Transverse colon (tissue), 4 donors: ENCODE measurements around the gene HPSE2. TPM values are rescaled to one million over a fixed set of nuclear protein-coding genes. Genes with fewer than 3 reads are reported as not detected.
A peak's percentile ranks its signal among the peaks of the same experiment; 100 is the strongest.

Source experiments
- DNase-seq: peaks from one replicate; pipeline ENCODE4 v3.0.0-alpha.2; 2019
- H3K27ac ChIP-seq, 4 donors: fragments of 200-600 bp; sonication (generic); 2 replicates each; pipeline ENCODE4 v1.5.1; 2016 to 2018; ENCODE audit warnings: inconsistent platforms in 4 of 4
- H3K27me3 ChIP-seq: fragments of 200-600 bp; sonication (generic); 2 replicates; pipeline ENCODE4 v1.5.1; 2017; ENCODE audit warnings: inconsistent platforms
- H3K36me3 ChIP-seq, 4 donors: fragments of 200-600 bp; sonication (generic); 2 replicates each; pipeline ENCODE4 v1.5.1; 2017 to 2019; ENCODE audit warnings: inconsistent platforms in 4 of 4
- H3K4me1 ChIP-seq, 4 donors: fragments of 200-600 bp; sonication (generic); 2 replicates each; pipeline ENCODE4 v1.5.1; 2017 to 2020; ENCODE audit warnings: inconsistent platforms in 4 of 4
- H3K4me3 ChIP-seq, 4 donors: fragments of 200-600 bp; sonication (generic); 1 replicate in 1 of 4; 2 replicates in 3 of 4; pipeline versions ENCODE4 v1.5.1 to v1.6.1; 2017 to 2019; ENCODE audit warnings: inconsistent platforms in 4 of 4
- H3K9me3 ChIP-seq, 2 donors: fragments of 200-600 bp; sonication (generic); 2 replicates each; pipeline ENCODE4 v1.5.1; 2017 to 2019; ENCODE audit warnings: inconsistent platforms in 2 of 2
- EP300 ChIP-seq: sonication (generic); formaldehyde crosslinking; IDR thresholded peaks from one replicate; pipeline ENCODE4 v1.6.1; 2017; ENCODE audit warnings: antibody characterized with exemption, low read depth
- POLR2A ChIP-seq: fragments of 450-650 bp; IDR thresholded peaks from one replicate; pipeline ENCODE4 v1.6.1; 2016; ENCODE audit warnings: antibody characterized with exemption, mild to moderate bottlenecking, moderate library complexity
- POLR2AphosphoS5 ChIP-seq, 3 donors: sonication (generic); formaldehyde crosslinking; IDR thresholded peaks; one replicate each; pipeline ENCODE4 v1.6.1; 2016; ENCODE audit warnings: antibody characterized with exemption in 3 of 3
- WGBS, 2 donors: methylation state at CpG; one replicate each; pipeline ENCODE4 v1.1.5; 2018; ENCODE audit warnings: low coverage in 1 of 2; 5-methylcytosine and 5-hydroxymethylcytosine counted together
- in situ Hi-C, 4 donors: fragments of 200-750 bp; cut with MboI; loops; one replicate each; pipeline versions ENCODE4 v1.15.0 to v1.15.1; 2017; ENCODE audit warnings: low sequenced_read_pairs in 3 of 4, low pct_ligation_motif_present in 1 of 4, low pct_unique_long_range_greater_than_20kb in 1 of 4
- intact Hi-C: fragments of 100-400 bp; cut with DNase I; formaldehyde crosslinking; loops from one replicate; pipeline ENCODE4 v1.15.1; 2023; ENCODE audit warnings: low total_unique reads
- total RNA-seq, 4 donors: library from RNA; depleted of rRNA; stranded (reverse); fragments of >200 nt; gene quantifications; one replicate each; pipeline ENCODE4 v1.1.0, GENCODE V29; 2016
- TF ChIP-seq, protein P1 (sequence below), 5 experiments: fragments of 200-600 bp in 3 of 5; fragments of 450-650 bp in 2 of 5; sonication (generic) in 3 of 5; IDR thresholded peaks; 1 replicate in 2 of 5; 2 replicates in 3 of 5; pipeline ENCODE4 v1.5.1; 2016 to 2017; ENCODE audit warnings: antibody characterized with exemption in 5 of 5, inconsistent platforms in 3 of 5, mild to moderate bottlenecking in 2 of 5, moderate library complexity in 1 of 5

HPSE2 gene
- total RNA-seq, 4 donors from 2014 or later: 2.2 to 3.0 TPM; not detected in 2

DNA sequence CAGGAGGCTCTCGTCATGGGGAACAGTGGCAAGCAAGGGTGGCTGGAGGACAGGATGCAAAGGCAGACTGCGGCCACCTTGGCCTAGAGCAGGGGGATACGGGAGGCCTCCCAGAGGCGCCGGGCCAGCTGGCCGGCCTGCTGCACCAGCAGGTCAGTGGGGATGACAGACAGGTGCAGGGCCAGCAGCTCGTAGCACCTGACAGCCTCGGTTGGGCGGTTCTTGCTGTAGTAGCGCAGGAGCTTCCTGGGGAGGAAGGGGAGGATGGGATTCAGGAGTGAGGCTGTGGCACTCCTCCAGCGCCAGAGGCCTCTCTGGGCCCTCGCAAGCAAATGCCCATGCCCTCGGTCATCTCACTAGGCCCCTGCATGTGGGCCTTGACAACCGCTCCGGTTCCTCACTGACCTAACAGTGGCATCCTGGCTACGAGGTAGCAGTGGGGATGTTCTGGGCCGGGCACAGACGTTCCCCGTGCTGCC is 818.1 kb downstream of the HPSE2 start:
- TF ChIP-seq EP300 (no peak), POLR2AphosphoS5 (IDR thresholded peaks at IDR 0.05) (no peak), POLR2A (no peak)
- TF ChIP-seq, protein P1, sequence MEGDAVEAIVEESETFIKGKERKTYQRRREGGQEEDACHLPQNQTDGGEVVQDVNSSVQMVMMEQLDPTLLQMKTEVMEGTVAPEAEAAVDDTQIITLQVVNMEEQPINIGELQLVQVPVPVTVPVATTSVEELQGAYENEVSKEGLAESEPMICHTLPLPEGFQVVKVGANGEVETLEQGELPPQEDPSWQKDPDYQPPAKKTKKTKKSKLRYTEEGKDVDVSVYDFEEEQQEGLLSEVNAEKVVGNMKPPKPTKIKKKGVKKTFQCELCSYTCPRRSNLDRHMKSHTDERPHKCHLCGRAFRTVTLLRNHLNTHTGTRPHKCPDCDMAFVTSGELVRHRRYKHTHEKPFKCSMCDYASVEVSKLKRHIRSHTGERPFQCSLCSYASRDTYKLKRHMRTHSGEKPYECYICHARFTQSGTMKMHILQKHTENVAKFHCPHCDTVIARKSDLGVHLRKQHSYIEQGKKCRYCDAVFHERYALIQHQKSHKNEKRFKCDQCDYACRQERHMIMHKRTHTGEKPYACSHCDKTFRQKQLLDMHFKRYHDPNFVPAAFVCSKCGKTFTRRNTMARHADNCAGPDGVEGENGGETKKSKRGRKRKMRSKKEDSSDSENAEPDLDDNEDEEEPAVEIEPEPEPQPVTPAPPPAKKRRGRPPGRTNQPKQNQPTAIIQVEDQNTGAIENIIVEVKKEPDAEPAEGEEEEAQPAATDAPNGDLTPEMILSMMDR (IDR thresholded peaks at IDR 0.05): no peak
- WGBS, 2 donors: 96% methylated on average over 19 of the region's 19 CpGs; no CpG with 5 or more reads in 1 of the 2 donors
- in situ Hi-C loops: no loop called here
- Histone ChIP-seq H3K4me1 (peaks cover 8 to 22% (median 17%) of the 10 kb centered on the region in 4 donors), H3K4me3 (no peak overlapping the region), H3K9me3 (no peaks in the 10 kb centered on the region), H3K36me3 (peaks cover 0 to 13% (median 0%) of the 10 kb centered on the region in 4 donors), H3K27ac (no peak overlapping the region), H3K27me3 (no peaks in the 10 kb centered on the region)
- DNase-seq: no peak
- intact Hi-C loops: no loop called here

DNA sequence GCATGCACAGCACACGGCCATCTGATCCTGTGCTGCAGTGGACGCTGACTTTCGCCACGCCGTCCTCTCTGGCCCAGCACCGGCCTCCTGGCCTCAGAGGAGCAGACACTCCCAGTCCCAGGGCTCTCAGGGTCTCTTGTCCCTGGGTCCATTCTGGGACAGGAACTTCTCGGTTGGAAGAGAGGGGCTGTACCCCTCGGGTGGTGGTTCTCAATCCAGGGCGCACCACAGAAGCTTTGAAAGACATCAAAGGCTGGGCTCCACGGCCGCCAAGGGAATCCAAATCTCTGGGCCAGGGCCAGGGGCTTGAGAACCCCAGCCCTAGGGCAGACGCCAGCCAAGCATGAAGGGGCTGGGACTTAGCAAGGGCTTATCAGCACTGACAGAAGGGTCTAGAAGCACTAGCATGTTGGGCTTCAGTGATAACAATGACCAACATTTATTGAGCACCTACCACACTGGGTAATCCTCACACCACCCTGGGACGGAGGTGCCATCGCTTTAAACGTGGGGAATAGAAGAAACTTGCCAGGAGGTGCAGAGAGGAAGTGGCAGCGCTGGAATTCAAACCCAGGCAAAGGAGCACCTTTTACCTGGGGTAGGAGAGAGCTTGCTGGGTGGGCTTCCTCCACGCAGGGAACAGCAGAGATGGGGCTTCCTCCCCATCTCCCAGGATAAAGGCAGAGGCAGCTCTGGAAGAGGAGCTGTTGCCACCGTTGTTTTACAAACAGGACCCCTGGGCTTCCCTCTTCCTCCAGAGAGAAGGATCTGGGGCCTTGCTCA is 818.9 kb downstream of the HPSE2 start:
- intact Hi-C loops: no loop called here
- Histone ChIP-seq H3K4me1 (peaks cover 8 to 26% (median 17%) of the 10 kb centered on the region in 4 donors), H3K27me3 (no peaks in the 10 kb centered on the region), H3K36me3 (peaks cover 0 to 13% (median 0%) of the 10 kb centered on the region in 4 donors), H3K9me3 (no peaks in the 10 kb centered on the region), H3K4me3 (no peak overlapping the region), H3K27ac (no peak overlapping the region)
- TF ChIP-seq, protein P1 (IDR thresholded peaks at IDR 0.05): no peak
- TF ChIP-seq POLR2A (no peak), EP300 (no peak), POLR2AphosphoS5 (IDR thresholded peaks at IDR 0.05) (no peak)
- 50 to 89% methylated on average over 2 to 16 of the region's 18 CpGs for WGBS, 2 donors
- in situ Hi-C loops: no loop called here
- DNase-seq: no peak

DNA sequence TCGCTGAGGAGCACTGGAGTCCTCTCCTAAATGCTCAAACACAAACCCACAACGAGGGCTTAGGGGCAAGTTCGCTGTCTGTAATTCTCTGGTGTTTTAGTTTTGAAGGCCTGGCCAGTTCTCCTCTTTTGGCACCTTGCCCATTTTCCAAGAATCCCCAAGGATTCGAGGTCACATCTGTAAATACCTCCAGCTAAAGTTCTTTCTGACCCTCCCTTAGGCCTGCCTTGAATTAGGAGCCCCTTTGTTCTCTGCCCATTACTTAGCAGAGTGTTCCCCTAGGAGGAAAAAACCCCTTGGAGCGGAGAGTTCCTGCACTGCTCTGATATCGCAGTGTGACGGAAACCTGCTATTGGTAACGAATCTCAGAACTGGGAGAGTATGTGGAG is 819.9 kb downstream of the HPSE2 start:
- H3K9me3 ChIP-seq: no peaks in the 10 kb centered on the region
- WGBS, 2 donors: 0 to 73% methylated on average over 1 to 8 of the region's 8 CpGs
- peaks cover 0 to 13% (median 0%) of the 10 kb centered on the region in 4 donors for H3K36me3 ChIP-seq
- no peak for DNase-seq
- peak overlapping the region; percentile 80 to 84 (median 81) for H3K27ac ChIP-seq
- no peak for TF ChIP-seq EP300
- no peak for TF ChIP-seq POLR2A
- intact Hi-C loops (no loop called here), in situ Hi-C loops (no loop called here)
- no peak overlapping the region for H3K4me3 ChIP-seq
- no peaks in the 10 kb centered on the region for H3K27me3 ChIP-seq
- peaks cover 8 to 27% (median 17%) of the 10 kb centered on the region in 4 donors for H3K4me1 ChIP-seq

DNA sequence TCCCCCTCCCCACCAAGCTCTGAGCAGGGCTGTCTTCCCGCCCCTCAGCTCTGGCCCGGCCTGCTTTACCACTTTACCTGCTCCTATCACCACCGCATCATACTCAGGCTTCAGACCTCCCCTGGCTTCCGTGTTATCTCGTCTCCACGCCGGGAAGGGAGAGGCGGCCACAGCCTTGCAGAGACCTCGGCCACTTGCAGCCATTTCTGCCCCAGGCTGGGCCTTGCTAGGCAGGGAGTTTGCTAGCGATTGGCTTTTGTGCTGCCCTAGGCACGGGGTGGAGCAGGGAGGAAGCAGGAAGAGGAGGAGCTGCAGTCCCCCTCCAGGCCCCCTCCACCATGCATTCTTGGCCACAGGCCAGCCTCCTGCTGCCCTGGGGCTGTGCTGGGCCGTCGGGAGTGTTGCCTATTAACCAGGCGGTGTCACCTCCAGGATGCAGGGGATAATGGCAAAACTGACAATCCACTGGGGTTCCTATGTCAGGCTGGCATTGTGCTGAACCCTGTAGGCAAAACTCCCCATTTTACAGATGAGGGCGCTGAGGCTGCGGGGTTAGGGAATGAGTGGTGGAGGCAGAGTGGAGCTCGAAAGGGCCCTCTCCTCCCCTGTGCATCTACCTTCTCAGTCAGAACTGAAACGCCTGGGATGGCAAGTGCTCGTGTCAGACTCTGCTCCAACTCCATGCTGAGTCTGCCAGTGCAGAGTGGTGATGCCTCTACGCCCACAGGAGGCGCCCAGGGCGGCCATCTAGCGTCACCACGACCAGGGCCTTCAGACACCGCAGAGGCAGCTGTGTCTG is 820.5 kb downstream of the HPSE2 start, which contains the start of gene PYROXD2:
PYROXD2 (minus strand) TSS at position 251 of the 799 bp plus-strand sequence; CDS start at position 204, 47 bp downstream.
- in situ Hi-C loops: no loop called here

More for the DNA sequence above, 820.5 kb downstream of the HPSE2 start, which contains the start of gene PYROXD2:
- Histone ChIP-seq H3K27ac (peak within 1 kb of the TSS; percentile 80 to 84 (median 81)), H3K9me3 (no peaks in the 10 kb centered on the region), H3K36me3 (peaks cover 0 to 13% (median 0%) of the 10 kb centered on the region in 4 donors), H3K4me3 (peak within 1 kb of the TSS; percentile 35 to 58 (median 41)), H3K27me3 (no peaks in the 10 kb centered on the region), H3K4me1 (peaks cover 8 to 27% (median 17%) of the 10 kb centered on the region in 4 donors)
- intact Hi-C loops: no loop called here
- 36% methylated on average over 23 of the region's 25 CpGs; no CpG with 5 or more reads in 1 of the 2 donors for WGBS, 2 donors
- peak; percentile 93 for DNase-seq
- TF ChIP-seq, protein P1 (IDR thresholded peaks at IDR 0.05): no peak
- peak; percentile 89 to 92 (median 92) for TF ChIP-seq POLR2AphosphoS5 (IDR thresholded peaks at IDR 0.05)
- TF ChIP-seq EP300: no peak
- TF ChIP-seq POLR2A: peak; percentile 90
